Hindlimb muscle (tissue), 1 donor: ENCODE measurements around the gene EXPH5. TPM values are rescaled to one million over a fixed set of nuclear protein-coding genes. Genes with fewer than 3 reads are reported as not detected.
"Not testable (repeated sequence)": the region's sequence is repeated elsewhere in the genome, so short reads cannot be mapped to it uniquely, and the experiment has no call there.

Experiments used
- DNase-seq: peaks from one replicate; pipeline ENCODE4 v3.0.0-alpha.2; 2013
- polyA plus RNA-seq: library from polyadenylated mRNA; unstranded; fragments of 120-200 nt; gene quantifications from one replicate; pipeline ENCODE4 v1.2.1, GENCODE V29; 2013; ENCODE audit not compliant: insufficient read length

EXPH5 gene, protein sequence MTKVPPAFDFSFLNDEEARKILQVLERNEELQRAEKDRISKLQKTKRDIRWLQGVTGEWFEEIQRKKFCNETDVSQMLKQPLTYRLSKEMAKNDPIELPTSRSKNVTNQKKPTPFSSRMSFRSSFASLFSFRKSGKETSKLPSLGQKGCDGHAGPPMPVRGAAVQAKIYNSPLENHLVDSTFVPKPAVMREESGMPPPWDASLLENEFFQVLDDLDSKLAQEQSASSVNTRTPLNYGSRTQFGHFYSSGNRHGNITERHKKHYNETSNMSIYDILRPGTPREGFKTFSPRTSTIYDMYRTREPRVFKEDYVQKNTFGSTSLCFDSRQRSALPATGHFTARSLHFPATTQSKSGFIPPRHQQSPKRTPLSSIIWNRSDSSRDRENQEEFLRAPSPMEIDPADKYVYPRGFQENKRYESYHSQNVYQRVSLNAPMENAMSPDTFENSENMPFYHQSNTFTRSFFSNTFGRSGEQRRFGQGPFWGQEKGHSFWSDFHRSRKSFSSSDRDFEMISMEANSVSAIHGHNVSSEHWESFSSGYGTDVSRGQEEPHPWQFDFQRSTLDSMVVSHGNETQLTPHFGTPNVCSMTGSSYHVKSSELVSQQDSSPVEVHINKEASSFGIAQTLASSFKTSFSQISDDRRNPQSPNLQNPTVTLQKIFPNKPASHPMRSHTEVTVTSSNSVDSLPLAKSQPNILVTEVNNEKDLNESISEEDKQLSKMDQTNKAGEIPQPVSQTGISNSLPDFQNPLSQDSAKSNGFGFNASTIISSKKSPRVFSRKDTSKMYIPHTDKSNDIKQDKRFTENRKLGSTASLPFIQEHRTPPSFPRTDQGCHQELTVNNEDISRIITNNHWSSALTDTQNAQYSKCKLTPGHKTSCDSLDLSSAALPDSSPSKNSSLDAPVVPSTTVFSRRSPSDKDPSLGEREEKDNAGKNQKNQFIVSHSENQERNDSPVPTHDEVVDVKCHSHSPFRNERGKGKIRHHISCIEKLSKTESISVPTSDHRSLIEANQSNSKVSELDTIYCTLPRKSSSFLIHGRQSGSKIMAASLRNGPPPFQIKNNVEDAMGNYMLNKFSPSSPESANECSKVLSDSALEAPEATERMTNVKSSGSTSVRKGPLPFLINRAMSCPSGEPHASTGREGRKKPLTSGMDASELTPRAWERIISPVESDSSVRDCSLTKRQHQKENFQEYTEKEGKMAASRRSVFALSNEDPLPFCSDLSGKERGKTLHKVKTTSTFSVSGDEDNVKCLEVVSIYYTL (N-terminal part only)
- polyA plus RNA-seq: 0.57 TPM

- DNase-seq: peak; percentile 68
These were observed at the start of gene EXPH5 for GRCh38 chr11:108593214-108593922. Gene EXPH5 (minus strand): TSS chr11:108593768. CDS start chr11:108593536, 232 bp downstream.

GRCh38 chr11:108641752-108642151 is 48.2 kb upstream of the EXPH5 start:
- DNase-seq: not testable (repeated sequence)

GRCh38 chr11:108639146-108639545 is 45.6 kb upstream of the EXPH5 start:
- DNase-seq: no peak

- no peak for DNase-seq
These were observed 42.7 kb upstream of the EXPH5 start for GRCh38 chr11:108636222-108636621.

- DNase-seq: no peak
These were observed 41.5 kb upstream of the EXPH5 start for GRCh38 chr11:108635106-108635505.

DNA sequence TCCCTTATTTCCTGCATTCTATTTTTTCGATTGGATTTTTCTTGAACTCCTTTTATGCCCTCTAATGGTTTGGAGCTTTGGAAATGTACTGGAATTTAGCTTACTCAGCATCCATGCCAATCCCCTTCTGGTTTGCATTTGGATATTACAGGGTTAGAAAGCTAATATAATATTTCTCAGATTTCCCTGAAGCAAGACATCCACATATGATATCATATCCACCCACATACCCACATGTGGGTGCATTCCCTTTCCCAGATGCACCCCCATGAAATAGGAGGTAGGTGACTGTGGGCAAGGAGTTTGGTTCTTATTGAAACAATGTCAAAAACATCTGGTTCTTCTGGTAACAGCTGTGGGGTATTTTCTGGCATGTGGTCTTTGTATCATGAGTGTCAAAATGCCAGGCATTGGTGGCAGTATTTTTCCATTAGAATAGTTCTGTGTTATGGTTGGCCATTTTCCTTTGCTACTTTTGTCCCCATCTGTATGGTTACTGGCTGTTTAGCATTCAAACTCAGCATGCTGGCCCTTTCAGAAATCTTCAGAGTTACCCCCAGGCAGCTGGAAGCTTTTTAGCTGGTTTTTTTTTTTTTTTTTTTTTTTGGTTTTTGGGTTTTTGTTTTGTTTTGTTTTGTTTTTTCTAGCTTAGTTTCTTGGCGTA is 38.6 kb upstream of the EXPH5 start:
- no peak for DNase-seq

DNA sequence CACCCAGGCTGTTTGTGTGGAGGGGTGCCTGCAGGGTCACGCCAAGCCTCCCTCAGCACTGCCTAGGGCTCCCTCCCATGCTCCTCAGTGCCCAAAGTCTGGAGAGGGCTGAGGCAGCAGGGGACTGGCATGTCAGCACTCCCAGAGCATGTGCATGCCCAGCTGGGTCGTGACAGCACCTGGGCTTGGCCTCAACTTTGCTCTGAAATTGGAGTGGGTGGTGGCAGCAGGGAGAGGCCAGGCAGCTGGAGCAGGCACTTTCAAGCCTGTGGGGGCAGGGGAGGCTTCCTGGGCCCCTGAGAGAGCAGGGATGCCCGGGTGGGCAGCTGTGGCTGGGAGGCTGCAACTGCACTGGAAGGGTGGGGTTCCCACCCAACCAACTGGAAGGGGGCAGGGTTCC is 35.7 kb upstream of the EXPH5 start:
- DNase-seq: no peak

DNA sequence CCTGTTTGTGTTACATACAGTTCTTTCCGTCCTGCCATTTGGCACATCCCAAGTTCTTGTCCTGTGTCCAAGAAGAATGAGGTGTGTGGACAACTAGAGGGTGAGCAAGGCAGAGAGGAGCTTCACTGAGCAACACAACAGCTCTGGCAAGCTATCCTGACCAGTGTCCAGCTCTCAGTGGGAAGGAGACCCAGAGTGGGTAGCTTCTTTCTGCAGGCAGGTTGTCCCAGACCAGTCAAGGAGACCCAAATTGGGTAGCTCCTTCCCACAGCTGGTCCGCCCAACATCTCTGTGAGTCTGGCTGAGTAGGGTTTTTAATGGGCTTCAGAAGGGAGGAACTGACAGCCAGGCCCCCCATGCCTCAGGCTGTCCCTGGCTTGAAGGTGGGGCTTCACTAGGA is 35.2 kb upstream of the EXPH5 start:
- no peak for DNase-seq

DNA sequence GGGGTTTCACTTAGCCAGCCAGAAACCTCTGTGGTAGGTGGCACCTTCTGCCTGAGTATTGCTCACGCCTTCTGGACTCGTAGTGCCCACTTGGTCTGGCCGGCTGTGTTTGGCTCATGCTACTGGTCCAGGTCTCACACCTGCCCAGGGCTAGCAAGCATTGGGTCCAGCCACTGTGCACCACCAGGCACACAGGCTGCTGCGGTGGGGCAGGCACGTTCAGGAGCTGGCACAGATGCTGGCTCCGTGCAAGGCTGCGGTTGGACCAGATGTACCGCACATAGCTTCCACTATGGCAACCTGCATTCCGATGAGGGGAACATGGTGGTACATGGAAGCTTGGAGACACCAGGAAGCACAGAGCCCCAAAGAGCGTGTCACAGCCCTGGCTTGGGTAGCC is 34.8 kb upstream of the EXPH5 start:
- DNase-seq: no peak

DNA sequence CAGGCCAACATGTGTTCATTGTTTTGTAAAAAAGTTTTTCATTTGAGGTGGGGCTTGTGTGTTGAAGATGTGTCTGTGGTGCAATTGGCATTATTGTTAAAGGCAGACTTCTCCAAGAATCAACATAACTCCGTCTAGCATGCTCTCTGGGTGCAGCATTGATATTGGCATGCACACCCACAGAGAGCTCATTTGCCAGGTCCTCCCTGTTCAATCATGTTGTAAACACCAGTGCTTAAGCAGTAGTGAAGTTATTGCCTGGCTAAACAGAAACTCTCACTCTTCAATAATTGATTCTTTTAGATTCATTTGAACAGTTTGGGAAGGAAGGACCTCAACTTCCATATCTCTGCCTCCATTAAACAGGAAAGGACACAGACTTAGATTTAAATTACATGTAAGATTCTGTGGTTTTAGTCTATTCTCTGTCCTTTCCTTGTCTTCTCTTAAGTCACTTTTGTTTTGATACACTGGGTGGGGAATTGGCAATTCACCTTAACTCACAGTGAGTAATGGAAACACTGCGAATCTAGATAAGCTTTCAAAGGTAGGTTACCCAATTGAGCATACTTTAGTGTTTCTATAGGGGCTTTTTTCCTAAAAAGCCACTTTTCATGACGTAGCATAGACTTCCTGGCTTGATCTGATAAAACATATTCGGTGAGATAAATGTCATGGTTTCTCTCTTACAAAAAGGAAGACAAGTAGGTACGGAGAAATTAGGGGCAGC is 30.8 kb upstream of the EXPH5 start:
- DNase-seq: no peak

GRCh38 chr11:108622341-108622740 is 28.8 kb upstream of the EXPH5 start:
- no peak for DNase-seq

GRCh38 chr11:108620958-108621772 is 27.6 kb upstream of the EXPH5 start:
- DNase-seq: no peak

DNA sequence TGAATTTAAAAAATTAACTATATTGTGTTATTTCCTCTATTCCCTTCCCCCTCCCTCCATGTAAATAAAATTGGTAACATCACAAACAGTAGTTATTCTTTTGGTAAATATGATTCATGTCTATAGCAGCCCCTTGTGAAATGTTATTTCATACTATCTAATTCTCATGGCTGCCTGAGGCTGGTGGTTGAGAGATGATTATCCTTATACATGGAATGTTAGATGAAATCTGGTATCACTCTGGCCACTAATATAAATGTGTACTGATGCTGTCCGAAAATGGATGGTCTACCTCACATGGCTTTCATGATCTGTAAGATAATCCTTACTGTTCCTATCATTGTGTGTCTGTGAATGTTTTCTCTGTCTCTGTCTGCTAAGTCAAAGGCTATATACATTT is 25.0 kb upstream of the EXPH5 start:
- DNase-seq: no peak

GRCh38 chr11:108617055-108617454 is 23.5 kb upstream of the EXPH5 start:
- DNase-seq: no peak

DNA sequence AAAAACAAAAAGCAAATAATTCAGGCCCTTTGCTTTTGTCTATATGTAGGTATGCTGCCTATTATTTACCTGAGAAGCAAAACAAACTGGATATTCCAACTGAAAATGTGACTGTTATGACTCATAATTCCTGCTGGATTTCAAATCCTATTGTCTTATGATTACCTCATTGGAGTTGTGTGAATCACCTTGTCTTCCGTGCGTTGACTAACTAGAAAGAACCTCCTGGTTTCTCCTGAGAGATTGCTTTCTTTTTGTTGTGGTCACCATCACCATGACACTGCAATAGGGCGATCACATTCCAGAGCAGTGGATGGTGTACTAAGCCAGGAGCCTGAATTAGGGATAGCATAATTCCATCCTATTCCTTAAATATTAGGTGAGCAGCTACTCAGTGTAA is 23.0 kb upstream of the EXPH5 start:
- no peak for DNase-seq

- DNase-seq: no peak
These were observed 20.5 kb upstream of the EXPH5 start for GRCh38 chr11:108614086-108614485.

DNA sequence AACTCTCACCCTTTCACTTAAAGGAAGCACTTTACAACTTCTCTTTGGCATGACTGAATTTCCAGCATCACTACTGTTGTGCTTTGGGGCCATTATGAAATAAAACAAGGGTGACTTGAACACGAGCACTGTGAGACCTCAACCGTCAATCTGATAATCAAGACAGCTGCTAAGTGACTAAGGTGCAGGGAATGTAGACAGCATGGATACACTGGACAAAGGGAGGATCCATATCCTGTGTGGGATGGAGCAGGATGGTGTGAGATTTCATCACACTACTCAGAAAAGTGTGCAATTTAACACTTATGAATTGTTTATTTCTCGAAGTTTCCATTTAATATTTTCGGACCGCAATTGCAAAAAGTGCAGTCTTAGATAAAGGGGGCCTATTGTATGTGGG is 16.1 kb upstream of the EXPH5 start:
- no peak for DNase-seq

- no peak for DNase-seq
These were observed 15.0 kb upstream of the EXPH5 start for GRCh38 chr11:108608548-108608947.

GRCh38 chr11:108606495-108607160 is 13.1 kb upstream of the EXPH5 start:
- no peak for DNase-seq
